A549 (cell line): Measurements from ENCODE around the gene TSG101. TPM values are rescaled to one million over a fixed set of nuclear protein-coding genes. Genes with fewer than 3 reads are reported as not detected.

Source experiments
- ATAC-seq, 2 experiments: fragments of 200-7000 bp in 1 of 2; fragments of >200 bp in 1 of 2; cut with Nextera tagmentation in 1 of 2; cut with Tn5 transposase in 1 of 2; 3 replicates each; pipeline versions ENCODE4 v1.8.0 to v1.9.1; 2018 to 2020; ENCODE audit warnings: mild to moderate bottlenecking in 1 of 2, moderate library complexity in 1 of 2
- CTCF ChIA-PET: fragments of 300-600 bp; sonication (Branson Sonifier 250); formaldehyde crosslinking; extraction: SDS; loops from one replicate; lab custom pipeline; 2021; ENCODE audit warnings: antibody characterized with exemption, inconsistent platforms; lab: Yijun Ruan, JAX
- POLR2A ChIA-PET: fragments of 350-600 bp; formaldehyde crosslinking; extraction: SDS; loops from one replicate; lab custom pipeline; 2021; ENCODE audit warnings: antibody characterized with exemption, inconsistent platforms; lab: Yijun Ruan, JAX
- DNase-seq, 2 experiments: peaks; one replicate each; pipeline versions ENCODE4 v3.0.0 to v3.0.0-alpha.2; 2011 to 2016; ENCODE audit warnings: low read depth in 1 of 2, low spot score in 1 of 2
- FAIRE-seq: peaks from 2 replicates; lab custom pipeline; 2011; peaks lifted over from hg19 to GRCh38; lab: Jason Lieb, UNC
- H3K27ac ChIP-seq, 2 experiments: fragments of >200 bp; sonication (Bioruptor Twin); formaldehyde crosslinking; 3 replicates each; pipeline ENCODE4 v1.5.1; 2016 to 2017
- H3K4me1 ChIP-seq: fragments of >200 bp; sonication (Bioruptor Twin); formaldehyde crosslinking; 3 replicates; pipeline ENCODE4 v1.6.1; 2016
- H3K4me2 ChIP-seq: fragments of >200 bp; sonication (Bioruptor Twin); formaldehyde crosslinking; 3 replicates; pipeline ENCODE4 v1.6.1; 2016
- H3K4me3 ChIP-seq: fragments of >200 bp; sonication (Bioruptor Twin); formaldehyde crosslinking; 3 replicates; pipeline ENCODE4 v1.5.1; 2016
- H3K9me3 ChIP-seq: fragments of >200 bp; sonication (Bioruptor Twin); formaldehyde crosslinking; 3 replicates; pipeline ENCODE4 v1.6.1; 2016
- BCL3 ChIP-seq: fragments of >200 bp; sonication (Bioruptor Twin); formaldehyde crosslinking; IDR thresholded peaks from 3 replicates; pipeline ENCODE4 v1.6.1; 2016
- BHLHE40 ChIP-seq: IDR thresholded peaks from 2 replicates; pipeline ENCODE4 v1.6.1; 2012; ENCODE audit warnings: low read depth, low read length, inconsistent platforms
- EHMT2 ChIP-seq: fragments of 200-600 bp; sonication (generic); IDR thresholded peaks from 2 replicates; pipeline ENCODE4 v1.6.1; 2016; ENCODE audit warnings: antibody characterized with exemption, low read depth, mild to moderate bottlenecking, moderate library complexity
- ELK1 ChIP-seq: fragments of 150-350 bp; IDR thresholded peaks from 2 replicates; pipeline ENCODE4 v1.6.1; 2014; ENCODE audit warnings: low read depth, mild to moderate bottlenecking, low read length
- FOSL2 ChIP-seq, 2 experiments: fragments of 450-650 bp in 1 of 2; fragments of >200 bp in 1 of 2; sonication (Bioruptor Twin) in 1 of 2; formaldehyde crosslinking; IDR thresholded peaks; 2 replicates each; pipeline versions ENCODE4 v1.5.0 to v1.6.1; 2016 to 2020; ENCODE audit warnings: mild to moderate bottlenecking in 1 of 2, moderate library complexity in 1 of 2
- HDAC2 ChIP-seq: fragments of 200-600 bp; sonication (generic); IDR thresholded peaks from 2 replicates; pipeline ENCODE4 v1.6.1; 2016
- HOXB13 ChIP-seq: fragments of 250-450 bp; sonication (Bioruptor Pico); IDR thresholded peaks from 2 replicates; pipeline ENCODE4 v1.5.0; 2020; ENCODE audit warnings: low read depth, mild to moderate bottlenecking, moderate library complexity
- JUNB ChIP-seq: fragments of >200 bp; sonication (Bioruptor Twin); formaldehyde crosslinking; IDR thresholded peaks from 2 replicates; pipeline ENCODE4 v1.6.1; 2016
- MAFK ChIP-seq: fragments of 450-650 bp; IDR thresholded peaks from 2 replicates; pipeline ENCODE4 v1.6.1; 2014; ENCODE audit not compliant: partially characterized antibody
- MAX ChIP-seq: IDR thresholded peaks from 2 replicates; pipeline ENCODE4 v1.6.1; 2012
- NFE2L2 ChIP-seq: fragments of 150-350 bp; conservative IDR thresholded peaks from 2 replicates; pipeline ENCODE4 v1.6.1; 2014; ENCODE audit warnings: low read length
- PHF8 ChIP-seq: fragments of 200-600 bp; sonication (generic); IDR thresholded peaks from 2 replicates; pipeline ENCODE4 v1.6.1; 2016; ENCODE audit warnings: low read depth, mild to moderate bottlenecking, antibody characterized with exemption, moderate library complexity, borderline replicate concordance
- POLR2A ChIP-seq: IDR thresholded peaks from 2 replicates; pipeline ENCODE4 v1.6.1; 2012; ENCODE audit warnings: mild to moderate bottlenecking, low read length
- RAD21 ChIP-seq, 2 experiments: fragments of >200 bp in 1 of 2; sonication (Bioruptor Twin) in 1 of 2; formaldehyde crosslinking in 1 of 2; IDR thresholded peaks in 1 of 2; conservative IDR thresholded peaks in 1 of 2; 2 replicates in 1 of 2; 3 replicates in 1 of 2; pipeline ENCODE4 v1.6.1; 2012 to 2018; ENCODE audit warnings: inconsistent platforms in 1 of 2
- RCOR1 ChIP-seq: fragments of 150-350 bp; IDR thresholded peaks from 2 replicates; pipeline ENCODE4 v1.6.1; 2014; ENCODE audit warnings: antibody characterized with exemption, low read length, low read depth
- SMC3 ChIP-seq: fragments of >200 bp; sonication (Bioruptor Twin); formaldehyde crosslinking; IDR thresholded peaks from 3 replicates; pipeline ENCODE4 v1.6.1; 2018; ENCODE audit warnings: inconsistent platforms
- WGBS: methylation state at CpG from one replicate; pipeline ENCODE4 v1.1.6; 2017; ENCODE audit errors: missing lambda C conversion rate; 5-methylcytosine and 5-hydroxymethylcytosine counted together
- polyA plus RNA-seq, 4 experiments: library from polyadenylated mRNA; depleted of rRNA in 3 of 4; stranded (reverse); fragments of >200 nt; fragmentation: RNase III in 1 of 4; extraction: RNeasy Plus Mini Kit Qiagen cat#74134 plus additional on column Dnase treatment in 1 of 4; gene quantifications; 2 replicates in 3 of 4; 3 replicates in 1 of 4; pipeline ENCODE4 v1.2.3, GENCODE V29; 2011 to 2017

The TSG101 gene
- polyA plus RNA-seq, 2 of the 4 experiments (the other 2 are of a cell fraction) = 112 to 161 TPM

GRCh38 chr11:18522388-18522787 is 4.4 kb downstream of the TSG101 start:
- peaks cover 13% of the 10 kb centered on the region; the same call in 2 of the 3 replicates for H3K4me1 ChIP-seq
- no peak overlapping the region for H3K4me2 ChIP-seq
- POLR2A ChIA-PET = no interaction called here
- no peaks in the 10 kb centered on the region for H3K9me3 ChIP-seq
- WGBS = 54% methylated on average over 4 of the region's 4 CpGs
- no peak for TF ChIP-seq RAD21 (conservative IDR thresholded peaks at IDR 0.05 in 1 of 2, IDR thresholded peaks at IDR 0.05 in 1 of 2)
- no peak for TF ChIP-seq BHLHE40
- TF ChIP-seq NFE2L2 = no peak
- no peak overlapping the region for H3K4me3 ChIP-seq
- DNase-seq = peak; percentile 46 to 50
- no peak overlapping the region for H3K27ac ChIP-seq
- no peak for FAIRE-seq
- CTCF ChIA-PET = interaction anchor here (0.7 to 1.2 kb wide), 3 partner anchors 18 to 114 kb away, joined by 3 to 4 read pairs (median 3); no protein-coding TSS in a partner anchor
- ATAC-seq = peak in 1 of 2 experiments; percentile 13; a peak in 2 of 6 replicates

GRCh38 chr11:18521122-18521521 is 5.6 kb downstream of the TSG101 start:
- no peak overlapping the region for H3K4me3 ChIP-seq
- H3K4me2 ChIP-seq = no peak overlapping the region
- 93% methylated on average over 3 of the region's 3 CpGs for WGBS
- DNase-seq (no peak), ATAC-seq (no peak), FAIRE-seq (no peak)
- CTCF ChIA-PET = interaction anchor here (0.6 to 1.0 kb wide), 3 partner anchors 10 to 25 kb away, joined by 3 to 5 read pairs (median 4); no protein-coding TSS in a partner anchor
- POLR2A ChIA-PET = interaction anchor here (0.6 kb wide), 1 partner anchor 178 kb away, joined by 3 read pairs; no protein-coding TSS in a partner anchor
- no peak for TF ChIP-seq HDAC2
- peak; percentile 94 for TF ChIP-seq MAFK
- no peak for TF ChIP-seq MAX
- no peak overlapping the region for H3K27ac ChIP-seq
- H3K4me1 ChIP-seq = peaks cover 13% of the 10 kb centered on the region; the same call in 2 of the 3 replicates
- no peaks in the 10 kb centered on the region for H3K9me3 ChIP-seq

GRCh38 chr11:18502352-18502751 is 24.4 kb downstream of the TSG101 start:
- Histone ChIP-seq H3K4me1 (no peaks in the 10 kb centered on the region), H3K27ac (no peak overlapping the region), H3K4me2 (no peak overlapping the region), H3K9me3 (no peaks in the 10 kb centered on the region), H3K4me3 (no peak overlapping the region)
- TF ChIP-seq POLR2A (no peak), MAX (no peak), SMC3 (no peak), BHLHE40 (no peak), RCOR1 (no peak), EHMT2 (no peak), HOXB13 (no peak), ELK1 (no peak), BCL3 (no peak), PHF8 (no peak), MAFK (no peak)
- ChIA-PET POLR2A (no interaction called here), CTCF (no interaction called here)
- DNase-seq = no peak
- no peak for ATAC-seq
- no peak for FAIRE-seq

- WGBS = 95% methylated on average over 1 of the region's 1 CpG
- POLR2A ChIA-PET = no interaction called here
- ATAC-seq (no peak), FAIRE-seq (no peak), DNase-seq (no peak)
- Histone ChIP-seq H3K4me1 (no peaks in the 10 kb centered on the region), H3K4me2 (no peak overlapping the region), H3K27ac (no peak overlapping the region), H3K9me3 (no peaks in the 10 kb centered on the region), H3K4me3 (no peak overlapping the region)
- TF ChIP-seq FOSL2 (IDR thresholded peaks at IDR 0.05) (no peak), FOSL2 (CRISPR knock-in tag; IDR thresholded peaks at IDR 0.05) (peak; percentile 52; the same call in 1 of the 2 replicates), JUNB (no peak)
- CTCF ChIA-PET = no interaction called here
These were observed 25.1 kb downstream of the TSG101 start for GRCh38 chr11:18501629-18502028.
